HG03135 (cell line): ENCODE results near the gene ARFGEF3.

ENCODE experiments used
- ATAC-seq: cut with Tn5 transposase; IDR thresholded peaks from one replicate; pipeline ENCODE4 v1.9.1; 2021; ENCODE audit warnings: mild to moderate bottlenecking, moderate library complexity; ENCODE audit not compliant: unreplicated experiment

The ARFGEF3 gene

DNA sequence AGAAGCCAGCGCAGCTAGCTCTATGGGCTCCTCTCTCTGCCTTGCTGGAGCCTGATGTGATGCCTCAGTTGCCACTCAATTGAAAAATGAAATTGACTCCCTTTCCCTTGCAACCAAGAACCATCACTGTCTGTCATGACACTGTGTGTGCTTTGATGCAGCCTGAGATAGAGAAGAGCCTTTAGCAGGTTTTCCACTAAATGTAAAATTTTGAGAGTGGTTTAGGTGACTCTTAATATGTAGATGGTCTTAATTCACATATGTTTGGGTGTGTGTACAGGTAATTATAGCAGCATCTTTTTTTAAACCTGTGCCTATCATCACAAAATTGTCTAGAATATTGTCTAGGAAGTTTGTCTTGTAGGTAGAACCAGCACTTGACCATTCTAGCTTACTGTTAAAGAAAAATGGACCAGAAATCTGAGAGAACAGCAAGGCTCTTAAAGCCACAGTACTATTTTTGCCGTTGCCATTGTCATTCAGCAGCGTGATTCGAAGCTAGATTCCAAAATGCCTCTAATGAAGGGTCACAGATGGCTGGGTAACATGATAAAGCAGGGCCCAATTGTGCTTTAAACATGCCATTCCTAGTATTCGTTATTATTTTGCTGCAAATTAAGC lies 1.3 kb downstream of the ARFGEF3 start:
- ATAC-seq: no peak

- ATAC-seq: no peak
These were observed 13.9 kb downstream of the ARFGEF3 start for GRCh38 chr6:138175596-138175995.

GRCh38 chr6:138176652-138177232 lies 15.0 kb downstream of the ARFGEF3 start:
- ATAC-seq: no peak

DNA sequence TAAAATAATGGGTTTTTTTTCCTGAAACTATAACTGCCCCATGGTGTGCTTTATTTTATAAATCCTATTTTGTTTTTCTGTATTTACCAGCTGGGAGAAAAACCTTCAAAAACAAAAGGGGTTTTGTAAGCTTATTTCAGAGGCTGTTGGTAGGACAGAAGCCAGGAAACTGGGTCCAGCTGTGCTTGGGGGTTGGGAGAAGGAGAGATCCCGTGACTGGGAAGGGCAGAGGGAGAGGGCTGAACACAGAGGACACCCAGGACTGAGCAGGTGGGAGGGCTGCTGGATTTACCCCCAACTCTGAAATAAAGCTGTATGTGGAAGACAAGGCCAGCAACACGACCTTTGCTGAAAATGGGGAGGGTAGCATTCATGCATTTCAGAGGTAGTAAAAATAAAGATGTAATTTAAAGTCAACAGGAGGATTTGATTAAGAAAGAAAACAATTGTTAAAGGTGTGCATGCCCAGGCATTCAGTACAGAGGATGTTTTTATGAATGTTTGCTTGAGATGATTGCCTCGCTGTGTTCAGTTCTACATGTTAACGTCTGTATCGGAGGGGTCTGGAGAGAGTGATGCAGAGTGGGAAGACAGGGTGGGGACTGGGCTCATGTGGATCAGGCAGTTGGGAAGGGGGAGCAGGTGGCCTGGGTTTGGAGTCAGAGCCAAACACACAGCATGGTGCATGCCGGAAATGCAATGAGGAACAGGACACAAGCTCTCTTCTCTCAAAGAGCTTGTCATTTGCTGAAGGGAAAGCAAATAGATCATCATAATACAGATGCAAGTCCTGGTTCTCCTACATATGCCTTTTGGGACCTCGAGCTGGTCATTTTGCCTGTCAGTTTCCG lies 21.4 kb downstream of the ARFGEF3 start:
- no peak for ATAC-seq

- ATAC-seq: no peak
These were observed 22.0 kb downstream of the ARFGEF3 start for GRCh38 chr6:138183790-138184134.

DNA sequence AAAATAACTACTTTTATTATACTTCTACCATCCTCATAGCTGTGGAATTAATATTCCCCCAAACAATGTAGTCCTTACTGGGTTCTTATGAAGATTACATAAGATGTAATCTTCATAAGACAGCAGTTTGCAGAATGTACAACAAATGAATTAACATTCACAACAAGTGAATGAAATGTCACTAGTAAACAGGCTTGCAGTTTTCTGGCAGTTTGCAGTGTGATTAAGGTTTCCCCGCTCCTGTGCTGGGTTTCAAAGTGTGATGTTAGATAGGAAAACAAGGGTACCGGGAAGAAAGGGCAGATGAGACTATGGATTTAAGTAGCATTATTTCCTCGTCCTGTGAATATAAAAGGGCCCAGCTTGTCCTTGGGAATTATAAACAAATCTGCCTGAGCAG lies 22.5 kb downstream of the ARFGEF3 start:
- no peak for ATAC-seq

DNA sequence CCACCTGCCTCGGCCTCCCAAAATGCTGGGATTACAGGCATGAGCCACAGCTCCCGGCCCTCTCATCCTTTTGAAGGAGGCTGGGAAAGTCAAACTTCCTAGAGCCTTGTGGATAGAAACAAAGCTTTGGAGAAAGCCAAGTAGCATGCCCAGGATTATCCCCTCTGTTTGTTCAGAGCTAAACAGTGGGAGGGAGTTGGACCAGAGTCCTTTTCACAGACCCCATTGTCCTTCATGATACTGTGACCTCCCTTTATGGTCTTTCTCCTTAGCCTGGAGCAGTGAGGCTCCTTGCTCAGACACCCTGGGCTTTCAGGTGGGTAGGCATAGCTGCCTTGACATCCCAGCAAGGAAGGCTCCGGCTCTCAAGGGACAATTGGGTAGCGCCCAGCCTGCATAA lies 25.4 kb downstream of the ARFGEF3 start:
- ATAC-seq: no peak

GRCh38 chr6:138188278-138188941 lies 26.7 kb downstream of the ARFGEF3 start:
- no peak for ATAC-seq

DNA sequence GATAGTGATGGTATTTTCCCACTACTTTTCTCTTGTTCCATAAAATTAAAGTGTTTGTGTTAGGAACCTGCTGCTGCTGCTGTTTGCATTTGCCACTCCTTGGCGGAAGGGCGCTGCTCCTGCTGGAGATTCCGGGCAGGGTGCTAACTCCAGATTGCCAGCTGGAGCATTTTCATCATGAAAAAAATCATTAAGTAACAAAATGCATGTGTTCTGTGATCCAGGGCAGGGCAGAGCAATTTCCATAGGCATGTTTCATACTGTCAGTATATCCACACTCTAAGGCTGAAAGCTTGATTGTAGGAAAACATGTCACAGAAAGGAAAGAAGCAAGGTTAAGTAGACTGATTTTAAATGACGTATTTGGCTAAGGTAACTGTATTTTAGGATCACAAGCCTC lies 32.5 kb downstream of the ARFGEF3 start:
- ATAC-seq: no peak

DNA sequence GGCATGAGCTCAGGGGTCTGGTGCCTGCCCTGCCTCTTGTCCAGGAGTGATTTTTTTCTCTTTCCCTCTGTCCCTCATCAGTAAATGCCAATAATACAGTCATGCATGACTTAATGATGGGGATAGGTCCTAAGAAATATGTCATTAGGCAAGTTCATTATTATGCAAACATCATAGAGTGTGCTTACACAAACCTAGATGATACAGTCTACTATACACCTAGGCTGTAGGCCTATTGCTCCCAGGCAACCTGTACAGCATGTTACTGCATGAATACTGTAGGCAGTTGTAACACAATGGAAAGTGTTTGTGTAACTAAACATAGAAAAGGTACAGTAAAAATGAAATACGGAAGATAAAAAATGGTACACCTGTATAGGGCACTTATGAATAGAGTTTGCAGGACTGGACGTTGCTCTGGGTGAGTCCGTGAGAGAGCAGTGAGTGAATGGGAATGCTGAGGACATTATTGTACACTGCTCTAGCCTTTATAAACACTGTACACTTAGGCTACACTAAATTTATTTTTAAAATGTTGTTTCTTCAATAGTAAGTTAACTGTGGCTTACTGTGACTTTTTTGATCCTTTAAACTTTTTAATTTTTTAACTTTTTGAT lies 34.5 kb downstream of the ARFGEF3 start:
- no peak for ATAC-seq

DNA sequence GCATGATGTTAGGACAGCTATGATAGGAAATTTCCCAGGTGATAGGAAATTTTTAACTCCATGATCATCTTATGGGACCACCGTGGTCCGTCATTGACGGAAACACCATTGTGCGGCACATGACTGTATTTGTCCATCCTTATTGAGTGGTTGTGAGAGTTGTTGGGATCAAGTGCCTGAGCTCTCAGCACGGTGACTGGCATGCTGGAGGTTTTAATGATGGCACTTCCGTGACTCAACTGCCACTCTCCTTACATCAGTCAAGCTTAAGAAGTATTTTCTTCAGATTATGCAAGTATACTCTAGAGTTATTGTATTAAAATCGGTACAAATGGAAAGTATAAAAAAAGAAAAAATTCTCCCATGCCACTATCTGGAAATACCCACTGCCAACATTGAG lies 35.8 kb downstream of the ARFGEF3 start:
- no peak for ATAC-seq

- no peak for ATAC-seq
These were observed 36.8 kb downstream of the ARFGEF3 start for GRCh38 chr6:138198430-138199091.

DNA sequence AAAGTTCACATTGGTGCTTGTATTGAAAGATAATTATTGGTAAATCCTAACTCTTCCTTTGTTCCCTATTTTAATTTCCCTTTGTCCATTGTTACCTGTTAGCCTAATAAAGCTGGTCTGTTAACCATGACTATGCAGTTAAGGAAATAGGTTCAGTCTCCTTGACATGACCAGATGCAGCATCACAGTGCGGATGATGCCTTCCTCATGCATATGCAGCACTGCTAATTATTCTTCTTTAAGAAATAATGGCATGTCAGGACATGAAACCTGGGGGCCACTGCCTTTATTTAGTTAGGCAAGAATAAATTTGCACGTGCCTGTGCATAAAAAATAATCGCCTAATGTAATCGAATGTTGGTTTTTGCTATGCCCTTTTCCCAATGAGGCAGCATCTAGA lies 40.1 kb downstream of the ARFGEF3 start:
- no peak for ATAC-seq

DNA sequence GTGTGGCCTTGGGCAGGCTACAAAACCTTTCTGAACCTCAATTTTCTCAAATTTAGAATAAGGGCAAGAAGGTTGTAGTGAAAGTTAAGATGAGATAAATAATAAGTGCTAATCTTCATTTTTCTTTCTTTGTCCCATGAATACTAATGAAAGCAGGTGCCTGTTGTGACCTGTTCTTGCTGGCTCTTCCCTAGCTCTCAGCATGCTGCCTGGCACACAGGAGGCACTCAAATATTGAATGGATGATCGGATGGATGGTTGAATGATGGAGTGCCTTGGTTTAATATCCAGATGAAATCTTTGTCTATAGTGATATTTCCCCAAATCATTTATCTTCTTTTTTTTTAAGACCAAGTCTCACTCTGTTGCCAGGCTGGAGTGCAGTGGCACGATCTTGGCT lies 41.6 kb downstream of the ARFGEF3 start:
- no peak for ATAC-seq

DNA sequence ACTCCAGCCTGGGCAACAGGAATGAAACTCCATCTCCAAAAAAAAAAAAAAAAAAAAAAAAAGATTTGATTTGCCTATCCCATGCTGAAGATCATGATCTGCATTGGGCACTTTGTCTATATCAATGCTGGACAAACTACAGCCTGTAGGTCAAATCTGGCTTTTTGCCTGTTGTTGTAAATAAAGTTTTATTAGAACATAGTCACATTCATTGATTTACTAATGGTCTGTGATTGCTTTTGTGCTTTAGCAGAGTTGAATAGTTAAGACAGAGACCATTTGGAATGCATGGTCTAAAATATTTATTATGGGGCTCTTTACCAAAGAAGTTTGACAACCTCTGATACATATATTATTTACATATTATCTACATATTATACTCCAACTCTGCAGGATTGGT lies 42.6 kb downstream of the ARFGEF3 start:
- ATAC-seq: no peak

- no peak for ATAC-seq
These were observed 43.1 kb downstream of the ARFGEF3 start for GRCh38 chr6:138204792-138205384.

- no peak for ATAC-seq
These were observed 43.8 kb downstream of the ARFGEF3 start for GRCh38 chr6:138205437-138206094.

DNA sequence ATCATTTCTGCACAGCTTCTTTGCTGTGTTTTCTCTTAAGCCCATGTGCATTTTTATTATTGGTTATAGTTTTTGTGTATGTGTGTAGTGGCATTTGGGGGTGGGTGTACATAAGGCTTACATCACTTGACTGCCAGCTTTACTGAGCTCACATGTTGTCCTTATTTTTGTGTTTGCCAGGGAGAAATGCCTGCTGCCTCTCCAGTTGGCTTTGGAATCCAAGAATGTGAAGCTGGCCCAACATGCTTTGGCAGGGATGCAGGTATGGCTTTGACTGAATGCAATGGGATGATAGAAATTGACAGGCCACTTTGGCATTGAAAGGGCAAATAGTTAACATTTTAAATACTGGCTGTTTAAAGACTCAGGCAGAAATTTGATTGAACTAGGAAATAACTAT lies 45.1 kb downstream of the ARFGEF3 start:
- no peak for ATAC-seq

- no peak for ATAC-seq
These were observed 49.4 kb downstream of the ARFGEF3 start for GRCh38 chr6:138211048-138211581.

GRCh38 chr6:138211601-138212000 lies 49.9 kb downstream of the ARFGEF3 start:
- ATAC-seq: no peak
